Ascending aorta (tissue), 2 donors: ENCODE data around the gene EML4. TPM values are rescaled to one million over a fixed set of nuclear protein-coding genes. Genes with fewer than 3 reads are reported as not detected.

Experiments used
- DNase-seq, 2 donors: peaks; one replicate each; pipeline ENCODE4 v3.0.0-alpha.2; 2019; ENCODE audit warnings: low spot score in 2 of 2
- H3K27ac ChIP-seq, 2 donors: fragments of 200-600 bp; sonication (generic); one replicate each; pipeline ENCODE4 v1.5.1; 2016 to 2017; ENCODE audit warnings: mild to moderate bottlenecking in 1 of 2
- H3K27me3 ChIP-seq: fragments of 200-600 bp; sonication (generic); one replicate; pipeline ENCODE4 v1.5.1; 2017
- H3K36me3 ChIP-seq, 2 donors: fragments of 200-600 bp; sonication (generic); one replicate each; pipeline ENCODE4 v1.5.1; 2016
- H3K4me1 ChIP-seq, 2 donors: fragments of 200-600 bp; sonication (generic); one replicate each; pipeline ENCODE4 v1.5.1; 2016 to 2017; ENCODE audit warnings: mild to moderate bottlenecking in 1 of 2
- H3K4me3 ChIP-seq, 2 donors: fragments of 200-600 bp; sonication (generic); one replicate each; pipeline ENCODE4 v1.5.1; 2016 to 2017; ENCODE audit warnings: mild to moderate bottlenecking in 1 of 2
- H3K9me3 ChIP-seq, 2 donors: fragments of 200-600 bp; sonication (generic); one replicate each; pipeline ENCODE4 v1.5.1; 2016
- intact Hi-C: fragments of 100-400 bp; cut with DNase I; formaldehyde crosslinking; loops from one replicate; pipeline ENCODE4 v1.15.1; 2023
- total RNA-seq: library from RNA; depleted of rRNA; stranded (reverse); fragments of >200 nt; gene quantifications from one replicate; pipeline ENCODE4 v1.1.0, GENCODE V29; 2016
- TF ChIP-seq, protein P1 (sequence below), 3 experiments: fragments of 200-600 bp in 2 of 3; fragments of 450-650 bp in 1 of 3; sonication (generic) in 2 of 3; IDR thresholded peaks; one replicate each; pipeline ENCODE4 v1.5.1; 2016 to 2019; ENCODE audit warnings: antibody characterized with exemption in 3 of 3, mild to moderate bottlenecking in 1 of 3, moderate library complexity in 1 of 3

EML4 gene
- total RNA-seq, 1 donor from 2014 or later: 25.2 TPM

DNA sequence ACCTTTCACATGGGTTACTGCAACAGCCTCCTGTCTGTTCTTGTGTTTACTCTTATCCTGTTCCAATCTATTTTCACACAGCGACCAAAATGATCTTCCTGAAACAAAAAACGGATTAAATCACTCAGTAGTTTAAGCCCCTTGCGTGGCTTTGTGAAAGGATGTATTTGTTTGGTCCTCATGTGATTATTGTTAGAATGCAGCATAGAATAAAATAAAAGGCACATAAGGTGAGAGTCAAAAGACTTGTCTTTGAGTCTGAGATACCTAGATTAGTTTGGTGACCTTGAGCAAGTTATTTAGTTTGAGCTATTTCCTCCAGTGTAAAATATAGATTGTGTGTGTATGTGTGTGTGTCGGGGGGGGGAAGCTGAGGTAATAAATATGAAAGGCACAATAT is 72.4 kb downstream of the EML4 start:
- Histone ChIP-seq H3K27me3 (no peaks in the 10 kb centered on the region), H3K4me3 (no peak overlapping the region), H3K4me1 (no peaks in the 10 kb centered on the region), H3K27ac (no peak overlapping the region), H3K9me3 (no peaks in the 10 kb centered on the region), H3K36me3 (peaks cover 0 to 4% of the 10 kb centered on the region in 2 donors)
- TF ChIP-seq, protein P1, sequence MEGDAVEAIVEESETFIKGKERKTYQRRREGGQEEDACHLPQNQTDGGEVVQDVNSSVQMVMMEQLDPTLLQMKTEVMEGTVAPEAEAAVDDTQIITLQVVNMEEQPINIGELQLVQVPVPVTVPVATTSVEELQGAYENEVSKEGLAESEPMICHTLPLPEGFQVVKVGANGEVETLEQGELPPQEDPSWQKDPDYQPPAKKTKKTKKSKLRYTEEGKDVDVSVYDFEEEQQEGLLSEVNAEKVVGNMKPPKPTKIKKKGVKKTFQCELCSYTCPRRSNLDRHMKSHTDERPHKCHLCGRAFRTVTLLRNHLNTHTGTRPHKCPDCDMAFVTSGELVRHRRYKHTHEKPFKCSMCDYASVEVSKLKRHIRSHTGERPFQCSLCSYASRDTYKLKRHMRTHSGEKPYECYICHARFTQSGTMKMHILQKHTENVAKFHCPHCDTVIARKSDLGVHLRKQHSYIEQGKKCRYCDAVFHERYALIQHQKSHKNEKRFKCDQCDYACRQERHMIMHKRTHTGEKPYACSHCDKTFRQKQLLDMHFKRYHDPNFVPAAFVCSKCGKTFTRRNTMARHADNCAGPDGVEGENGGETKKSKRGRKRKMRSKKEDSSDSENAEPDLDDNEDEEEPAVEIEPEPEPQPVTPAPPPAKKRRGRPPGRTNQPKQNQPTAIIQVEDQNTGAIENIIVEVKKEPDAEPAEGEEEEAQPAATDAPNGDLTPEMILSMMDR (IDR thresholded peaks at IDR 0.05): no peak
- no peak for DNase-seq
- intact Hi-C loops: no loop called here

DNA sequence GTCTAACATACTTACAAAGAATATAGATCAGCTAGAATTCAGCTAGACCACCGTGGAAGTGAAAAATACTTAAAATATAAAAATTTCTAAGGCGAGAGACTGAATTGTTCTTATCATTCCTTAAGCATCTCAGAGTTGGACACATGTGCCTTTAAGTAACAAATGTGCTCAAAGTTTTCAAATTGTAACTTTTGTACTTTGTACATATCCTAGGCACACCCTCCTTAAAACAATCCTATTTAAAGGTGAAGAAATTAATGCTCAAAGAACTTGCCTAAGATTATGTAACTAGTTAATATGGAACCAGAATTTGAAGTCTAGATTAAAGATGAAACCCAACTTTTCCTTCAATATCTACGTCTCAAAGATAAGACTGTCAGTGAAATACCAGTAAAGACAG is 74.1 kb downstream of the EML4 start:
- Histone ChIP-seq H3K27me3 (no peaks in the 10 kb centered on the region), H3K36me3 (peaks cover 0 to 4% of the 10 kb centered on the region in 2 donors), H3K4me1 (no peaks in the 10 kb centered on the region), H3K27ac (no peak overlapping the region), H3K4me3 (no peak overlapping the region), H3K9me3 (no peaks in the 10 kb centered on the region)
- intact Hi-C loops: no loop called here
- TF ChIP-seq, protein P1 (IDR thresholded peaks at IDR 0.05): no peak
- no peak for DNase-seq

DNA sequence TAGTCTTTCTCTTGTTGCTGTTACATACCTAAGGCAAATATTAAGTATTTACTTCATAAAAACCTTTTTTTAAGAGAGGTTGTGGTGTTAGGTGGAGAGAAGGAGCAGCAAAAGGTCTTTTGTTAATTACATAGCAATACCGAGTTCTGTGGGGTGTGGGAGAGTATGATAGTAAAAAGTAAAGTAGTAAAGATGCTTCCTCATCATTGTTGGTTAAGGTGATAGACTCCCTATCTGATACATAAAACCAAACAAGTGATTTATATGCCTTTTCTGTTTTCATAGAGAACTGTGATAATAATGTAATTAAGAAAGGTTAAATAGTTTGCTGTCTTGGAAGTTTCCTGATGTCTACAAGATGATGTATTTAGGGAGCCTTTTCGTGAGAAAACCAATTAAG is 75.4 kb downstream of the EML4 start:
- TF ChIP-seq, protein P1 (IDR thresholded peaks at IDR 0.05): no peak
- Histone ChIP-seq H3K36me3 (peaks cover 0 to 4% of the 10 kb centered on the region in 2 donors), H3K4me3 (no peak overlapping the region), H3K27me3 (no peaks in the 10 kb centered on the region), H3K9me3 (no peaks in the 10 kb centered on the region), H3K4me1 (no peaks in the 10 kb centered on the region), H3K27ac (no peak overlapping the region)
- no peak for DNase-seq
- intact Hi-C loops: no loop called here

DNA sequence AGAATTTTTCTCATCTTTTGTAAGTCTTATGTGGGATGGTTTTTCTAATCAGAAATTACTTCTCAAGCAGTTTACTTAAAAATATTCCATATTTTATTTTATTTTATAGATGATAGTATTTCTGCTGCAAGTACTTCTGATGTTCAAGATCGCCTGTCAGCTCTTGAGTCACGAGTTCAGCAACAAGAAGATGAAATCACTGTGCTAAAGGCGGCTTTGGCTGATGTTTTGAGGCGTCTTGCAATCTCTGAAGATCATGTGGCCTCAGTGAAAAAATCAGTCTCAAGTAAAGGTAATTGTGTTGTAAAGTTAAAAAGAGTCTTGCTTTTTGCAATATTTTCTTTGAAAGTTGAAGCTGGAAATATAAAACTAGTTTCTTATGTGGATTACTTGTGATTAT is 76.2 kb downstream of the EML4 start:
- Histone ChIP-seq H3K4me1 (no peaks in the 10 kb centered on the region), H3K27ac (no peak overlapping the region), H3K36me3 (peaks cover 0 to 4% of the 10 kb centered on the region in 2 donors), H3K4me3 (no peak overlapping the region), H3K9me3 (no peaks in the 10 kb centered on the region), H3K27me3 (no peaks in the 10 kb centered on the region)
- intact Hi-C loops: no loop called here
- DNase-seq: no peak
- TF ChIP-seq, protein P1 (IDR thresholded peaks at IDR 0.05): no peak

DNA sequence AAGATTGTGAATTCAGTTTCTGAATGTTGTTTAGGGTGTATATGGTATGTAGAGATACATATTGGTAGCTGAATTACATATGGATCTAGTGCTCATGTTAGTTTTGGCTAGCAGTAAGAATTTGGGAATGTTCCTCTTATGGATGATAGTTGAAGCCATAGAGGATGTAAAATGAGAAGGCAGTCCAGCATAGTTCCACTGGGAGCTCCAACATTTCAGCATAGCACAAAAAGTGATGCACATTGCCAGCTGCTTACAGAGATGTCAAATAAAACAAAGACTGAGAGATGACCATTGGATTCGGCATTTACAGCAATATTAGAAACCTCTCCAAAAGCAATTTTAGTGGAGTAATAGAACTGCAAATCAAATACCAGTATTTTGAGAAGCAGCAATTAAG is 77.4 kb downstream of the EML4 start:
- H3K9me3 ChIP-seq: no peaks in the 10 kb centered on the region
- no peak overlapping the region for H3K27ac ChIP-seq
- no peak overlapping the region for H3K4me3 ChIP-seq
- intact Hi-C loops: no loop called here
- TF ChIP-seq, protein P1 (IDR thresholded peaks at IDR 0.05): no peak
- no peaks in the 10 kb centered on the region for H3K4me1 ChIP-seq
- H3K36me3 ChIP-seq: peaks cover 0 to 4% of the 10 kb centered on the region in 2 donors
- no peaks in the 10 kb centered on the region for H3K27me3 ChIP-seq
- DNase-seq: no peak

DNA sequence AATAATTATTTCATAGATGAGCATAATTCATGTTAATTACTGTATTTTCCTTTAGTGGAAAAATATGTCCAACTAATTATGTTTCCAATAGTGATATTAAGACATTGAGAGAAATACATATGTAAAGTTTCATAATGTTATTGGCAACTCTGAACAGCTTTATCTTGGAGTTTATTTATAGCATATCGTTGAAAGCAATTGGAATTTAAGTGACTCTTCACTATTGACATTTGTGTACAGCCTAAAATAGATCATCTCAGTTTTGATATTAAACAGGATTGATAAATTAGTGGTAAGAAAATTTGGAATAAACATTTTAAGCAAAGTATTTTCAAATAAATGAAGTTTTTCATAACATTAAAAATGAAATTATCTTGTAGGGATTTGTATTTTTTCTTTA is 79.7 kb downstream of the EML4 start:
- intact Hi-C loops: no loop called here
- no peaks in the 10 kb centered on the region for H3K4me1 ChIP-seq
- TF ChIP-seq, protein P1 (IDR thresholded peaks at IDR 0.05): no peak
- H3K36me3 ChIP-seq: peaks cover 0 to 4% of the 10 kb centered on the region in 2 donors
- H3K9me3 ChIP-seq: no peaks in the 10 kb centered on the region
- no peak overlapping the region for H3K4me3 ChIP-seq
- no peaks in the 10 kb centered on the region for H3K27me3 ChIP-seq
- no peak overlapping the region for H3K27ac ChIP-seq
- DNase-seq: no peak
